ENCODE measurements around the gene ERICH4.
"Not testable (repeated sequence)": the region's sequence is repeated elsewhere in the genome, so short reads cannot be mapped to it uniquely, and the experiment has no call there.

Gene ERICH4

DNA sequence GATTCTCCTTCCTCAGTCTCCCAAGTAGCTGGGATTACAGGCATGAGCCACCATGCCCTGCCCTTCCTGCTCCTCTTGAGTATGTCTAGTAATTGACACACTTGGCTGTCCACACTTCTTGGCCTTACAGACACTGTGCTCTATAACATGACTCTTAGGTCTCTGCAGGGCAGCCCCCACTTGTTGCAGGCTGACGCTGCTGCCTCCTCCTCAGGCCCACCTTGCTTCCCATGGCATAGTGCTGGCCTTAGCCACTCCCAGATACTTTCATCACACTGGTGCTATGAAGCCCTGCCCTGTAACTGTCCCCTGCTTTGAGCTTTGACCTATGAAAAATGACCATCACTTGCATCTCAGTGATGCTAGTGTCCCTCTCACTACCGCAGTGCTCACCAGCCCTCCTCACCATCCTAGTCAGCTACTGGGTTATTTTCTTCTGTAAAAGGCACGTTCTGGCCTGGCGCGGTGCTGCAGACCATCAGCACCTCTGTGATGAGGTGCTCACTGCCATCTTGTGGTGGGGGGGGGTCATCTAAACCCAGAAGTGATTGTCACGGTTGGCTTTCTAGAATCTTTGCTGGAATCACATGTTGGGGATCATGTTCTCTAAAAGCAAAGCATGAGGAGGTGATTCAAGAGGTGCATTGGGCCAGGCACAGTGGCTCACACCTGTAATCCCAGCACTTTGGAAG is 9.8 kb downstream of the ERICH4 start:
- TF ChIP-seq CTCF (IDR thresholded peaks at IDR 0.05; ENCODE audit: low read depth, low read length): peak; percentile 1
- in situ Hi-C loops (cut with HindIII; ENCODE audit: low sequenced_read_pairs): no loop called here
- DNase-seq (ENCODE audit: low read depth, low spot score): no peak
- no peak overlapping the region for H3K4me3 ChIP-seq (ENCODE audit: low read depth, low read length)

DNA sequence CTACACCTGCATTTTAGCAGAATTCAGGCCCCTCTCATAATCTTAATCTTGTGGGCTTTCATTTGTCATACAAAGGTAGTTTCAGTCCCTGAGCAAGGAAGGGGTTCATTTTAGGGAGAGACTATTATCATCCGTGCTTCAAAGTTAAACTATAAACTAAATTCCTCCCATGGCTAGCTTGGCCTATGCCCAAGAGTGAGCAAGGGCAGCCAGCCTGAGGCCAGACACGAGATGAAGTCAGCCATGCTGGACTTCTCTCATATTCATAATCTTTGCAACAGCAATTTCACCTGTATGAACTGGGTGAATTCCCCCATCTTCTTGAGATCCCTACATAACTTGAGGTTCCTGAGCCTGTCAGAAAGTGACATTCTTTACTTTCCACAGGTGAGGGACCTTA is 13.0 kb downstream of the ERICH4 start:
- TF ChIP-seq CTCF (IDR thresholded peaks at IDR 0.05; ENCODE audit: low read depth, low read length): no peak
- in situ Hi-C loops (cut with HindIII; ENCODE audit: low sequenced_read_pairs): no loop called here
- no peak for DNase-seq (ENCODE audit: low read depth, low spot score)

GRCh38 chr19:41456342-41456918 is 13.5 kb downstream of the ERICH4 start:
- TF ChIP-seq CTCF (IDR thresholded peaks at IDR 0.05; ENCODE audit: low read depth, low read length): no peak
- in situ Hi-C loops (cut with HindIII; ENCODE audit: low sequenced_read_pairs): no loop called here
- no peak overlapping the region for H3K4me3 ChIP-seq (ENCODE audit: low read depth, low read length)
- DNase-seq (ENCODE audit: low read depth, low spot score): peak; percentile 10

More for the DNA sequence above, 13.0 kb downstream of the ERICH4 start:
- H3K4me3 ChIP-seq (ENCODE audit: low read depth, low read length): no peak overlapping the region

- TF ChIP-seq CTCF (IDR thresholded peaks at IDR 0.05; ENCODE audit: low read depth, low read length): no peak
- in situ Hi-C loops (cut with HindIII; ENCODE audit: low sequenced_read_pairs): no loop called here
- no peak for DNase-seq (ENCODE audit: low read depth, low spot score)
- no peak overlapping the region for H3K4me3 ChIP-seq (ENCODE audit: low read depth, low read length)
Measured at GRCh38 chr19:41457241-41457640, 14.3 kb downstream of the ERICH4 start.

- no peak for DNase-seq (ENCODE audit: low read depth, low spot score)
- no peak for TF ChIP-seq CTCF (IDR thresholded peaks at IDR 0.05; ENCODE audit: low read depth, low read length)
- in situ Hi-C loops (cut with HindIII; ENCODE audit: low sequenced_read_pairs): no loop called here
- no peak overlapping the region for H3K4me3 ChIP-seq (ENCODE audit: low read depth, low read length)
Measured at GRCh38 chr19:41462497-41462896, 19.5 kb downstream of the ERICH4 start.

DNA sequence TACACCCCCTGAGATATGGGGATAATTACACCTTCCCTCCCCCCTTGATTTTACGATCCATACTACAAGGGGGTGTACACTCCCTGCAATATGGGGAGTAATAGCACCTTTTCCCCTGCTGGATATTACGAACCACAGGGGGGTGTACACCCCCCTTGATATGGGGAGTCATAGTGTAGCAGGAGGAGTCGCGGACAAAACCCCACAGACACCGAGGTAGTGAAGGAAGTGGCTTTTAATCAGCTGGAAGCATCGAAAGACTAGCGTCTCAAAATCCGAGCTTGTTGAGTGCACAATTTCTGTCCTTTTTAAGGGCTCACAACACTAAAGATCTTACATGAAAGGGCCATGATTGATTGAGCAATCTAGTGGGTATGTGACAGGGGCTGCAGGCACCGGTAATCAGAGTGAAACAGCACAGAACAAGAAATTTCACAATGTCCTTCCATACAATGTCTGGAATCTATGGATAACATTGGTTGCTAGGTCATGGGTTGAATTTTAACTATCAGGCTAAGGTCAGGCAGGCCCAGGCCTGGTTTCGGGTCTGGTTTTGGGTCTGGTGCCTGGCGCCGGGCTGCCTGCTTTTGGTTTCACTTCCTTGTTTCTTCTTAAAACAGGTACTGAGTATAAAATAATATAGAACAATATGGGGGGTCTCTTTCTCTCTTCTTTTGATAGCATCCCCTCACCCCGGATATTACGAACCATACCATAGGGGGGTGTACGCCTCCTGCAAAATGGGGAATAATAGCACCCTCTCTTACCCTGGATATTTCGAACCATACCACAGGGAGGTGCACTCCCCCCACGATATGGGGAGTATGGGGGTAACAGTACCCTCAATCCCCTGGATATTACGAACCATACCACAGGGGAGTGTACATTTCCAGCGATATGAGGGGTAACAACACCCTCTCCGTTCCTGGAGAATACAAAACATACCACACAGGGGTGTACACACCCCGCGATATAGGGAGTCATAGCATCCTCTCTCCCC is 20.6 kb downstream of the ERICH4 start:
- H3K4me3 ChIP-seq (ENCODE audit: low read depth, low read length); DNase-seq (ENCODE audit: low read depth, low spot score); in situ Hi-C loops (cut with HindIII; ENCODE audit: low sequenced_read_pairs): not testable (repeated sequence)
